GM23338 (cell line): ENCODE measurements around the gene SHROOM2. TPM values are rescaled to one million over a fixed set of nuclear protein-coding genes. Genes with fewer than 3 reads are reported as not detected.

Source experiments
- ATAC-seq: fragments of 200-7000 bp; cut with Tn5 transposase; 3 replicates; pipeline ENCODE4 v1.9.1; 2020
- DNase-seq: peaks from one replicate; pipeline ENCODE4 v3.0.0-alpha.2; 2015; ENCODE audit warnings: low spot score
- H2AFZ ChIP-seq: fragments of 200-600 bp; sonication (generic); 2 replicates; pipeline ENCODE4 v1.8.0; 2016; ENCODE audit warnings: antibody characterized with exemption, mild to moderate bottlenecking, moderate library complexity
- H3F3A ChIP-seq: fragments of 200-600 bp; sonication (generic); replicated peaks from 2 replicates; pipeline ENCODE4 v1.8.0; 2017; ENCODE audit warnings: antibody characterized with exemption, mixed run types, low read depth
- H3K27ac ChIP-seq: fragments of 200-600 bp; sonication (generic); 2 replicates; pipeline ENCODE4 v1.6.1; 2016; ENCODE audit warnings: low read depth
- H3K27me3 ChIP-seq: fragments of 200-600 bp; sonication (generic); 2 replicates; pipeline ENCODE4 v1.8.0; 2016; ENCODE audit warnings: mild to moderate bottlenecking, mixed run types, moderate library complexity; ENCODE audit not compliant: insufficient read depth
- H3K36me3 ChIP-seq: fragments of 200-600 bp; sonication (generic); 2 replicates; pipeline ENCODE4 v1.8.0; 2016; ENCODE audit warnings: mild to moderate bottlenecking; ENCODE audit not compliant: insufficient read depth
- H3K4me1 ChIP-seq: fragments of 200-600 bp; sonication (generic); 2 replicates; pipeline ENCODE4 v1.8.0; 2016; ENCODE audit warnings: mild to moderate bottlenecking, moderate library complexity; ENCODE audit not compliant: insufficient read depth
- H3K4me2 ChIP-seq: fragments of 200-600 bp; sonication (generic); 2 replicates; pipeline ENCODE4 v1.7.1; 2017; ENCODE audit warnings: mixed run types
- H3K4me3 ChIP-seq: fragments of 200-600 bp; sonication (generic); 2 replicates; pipeline ENCODE4 v1.6.1; 2016; ENCODE audit warnings: mixed run types
- H3K79me2 ChIP-seq: fragments of 200-600 bp; sonication (generic); replicated peaks from 2 replicates; pipeline ENCODE4 v1.8.0; 2017; ENCODE audit warnings: mild to moderate bottlenecking; ENCODE audit not compliant: insufficient read depth
- H3K9me2 ChIP-seq: fragments of 200-600 bp; sonication (generic); 2 replicates; pipeline ENCODE4 v1.8.0; 2017; ENCODE audit not compliant: insufficient read depth
- H4K20me1 ChIP-seq: fragments of 200-600 bp; sonication (generic); replicated peaks from 2 replicates; pipeline ENCODE4 v1.8.0; 2017; ENCODE audit warnings: mild to moderate bottlenecking; ENCODE audit not compliant: insufficient read depth
- H3K27ac Mint-ChIP-seq: 2 replicates; pipeline ENCODE4 v1.8.0; 2020; ENCODE audit warnings: inconsistent platforms, mild to moderate bottlenecking, moderate library complexity, mixed read lengths
- H3K27me3 Mint-ChIP-seq: 3 replicates; pipeline ENCODE4 v1.8.0; 2022; ENCODE audit warnings: low read depth, mild to moderate bottlenecking, moderate library complexity, mixed read lengths, inconsistent platforms; ENCODE audit not compliant: insufficient read depth, poor library complexity
- H3K36me3 Mint-ChIP-seq: 3 replicates; pipeline ENCODE4 v1.8.0; 2021; ENCODE audit warnings: low read depth, mild to moderate bottlenecking, inconsistent platforms, moderate library complexity, mixed read lengths
- H3K4me1 Mint-ChIP-seq: 3 replicates; pipeline ENCODE4 v1.8.0; 2020; ENCODE audit warnings: mild to moderate bottlenecking, inconsistent platforms, mixed read lengths
- H3K4me3 Mint-ChIP-seq: 3 replicates; pipeline ENCODE4 v1.8.0; 2021; ENCODE audit warnings: moderate library complexity, mild to moderate bottlenecking, inconsistent platforms, mixed read lengths
- H3K9me3 Mint-ChIP-seq: 3 replicates; pipeline ENCODE4 v1.8.0; 2020; ENCODE audit warnings: moderate library complexity, mild to moderate bottlenecking, inconsistent platforms, mixed read lengths
- CREB1 ChIP-seq: fragments of 250-450 bp; sonication (Bioruptor Pico); IDR thresholded peaks from 2 replicates; pipeline ENCODE4 v1.5.0; 2020; ENCODE audit warnings: low read depth, mild to moderate bottlenecking, moderate library complexity
- CTCF ChIP-seq, 2 experiments: fragments of 200-600 bp in 1 of 2; sonication (generic) in 1 of 2; conservative IDR thresholded peaks; 2 replicates each; pipeline versions ENCODE4 v1.5.1 to v1.6.1; 2016 to 2017; ENCODE audit warnings: antibody characterized with exemption in 2 of 2, low read depth in 2 of 2, mild to moderate bottlenecking in 2 of 2, moderate library complexity in 1 of 2
- ETS1 ChIP-seq: IDR thresholded peaks from 2 replicates; pipeline ENCODE4 v1.6.1; 2016; ENCODE audit warnings: antibody characterized with exemption
- EZH2 ChIP-seq: fragments of 200-600 bp; sonication (generic); IDR thresholded peaks from one replicate; pipeline ENCODE4 v1.8.0; 2017; ENCODE audit warnings: antibody characterized with exemption, mild to moderate bottlenecking, low read depth; ENCODE audit not compliant: unreplicated experiment
- EZH2phosphoT487 ChIP-seq: fragments of 200-600 bp; sonication (generic); IDR thresholded peaks from one replicate; pipeline ENCODE4 v1.8.1; 2018; ENCODE audit warnings: antibody characterized with exemption; ENCODE audit not compliant: unreplicated experiment
- JUNB ChIP-seq: IDR thresholded peaks from one replicate; pipeline ENCODE4 v1.6.1; 2016; ENCODE audit warnings: antibody characterized with exemption; ENCODE audit not compliant: unreplicated experiment
- NANOG ChIP-seq: IDR thresholded peaks from 2 replicates; pipeline ENCODE4 v1.6.1; 2016; ENCODE audit warnings: antibody characterized with exemption, borderline replicate concordance
- POLR2AphosphoS5 ChIP-seq: IDR thresholded peaks from 2 replicates; pipeline ENCODE4 v1.6.1; 2016; ENCODE audit warnings: antibody characterized with exemption, low read depth
- REST ChIP-seq: IDR thresholded peaks from one replicate; pipeline ENCODE4 v1.6.1; 2018; ENCODE audit warnings: antibody characterized with exemption; ENCODE audit not compliant: unreplicated experiment
- STAT1 ChIP-seq: IDR thresholded peaks from one replicate; pipeline ENCODE4 v1.6.1; 2016; ENCODE audit warnings: antibody characterized with exemption; ENCODE audit not compliant: unreplicated experiment
- ZNF114 ChIP-seq: fragments of 250-450 bp; sonication (Bioruptor Pico); IDR thresholded peaks from 2 replicates; pipeline ENCODE4 v1.5.0; 2020; ENCODE audit warnings: mild to moderate bottlenecking, moderate library complexity
- ZNF331 ChIP-seq: fragments of 250-450 bp; sonication (Bioruptor Pico); IDR thresholded peaks from 2 replicates; pipeline ENCODE4 v1.5.0; 2020; ENCODE audit warnings: low read depth, mild to moderate bottlenecking, moderate library complexity
- ZNF462 ChIP-seq: fragments of 250-450 bp; sonication (Bioruptor Pico); IDR thresholded peaks from 2 replicates; pipeline ENCODE4 v1.5.0; 2020; ENCODE audit warnings: mild to moderate bottlenecking, moderate library complexity
- polyA plus RNA-seq: library from polyadenylated mRNA; unstranded; fragments of >200 nt; fragmentation: Nextera tagmentation; extraction: Ambion mirVana; gene quantifications from 2 replicates; pipeline ENCODE4 v1.2.1, GENCODE V29; 2016
- total RNA-seq: library from RNA; depleted of rRNA; stranded (reverse); fragments of >200 nt; shearing (Covaris generic); gene quantifications from 2 replicates; pipeline ENCODE4 v1.2.3, GENCODE V29; 2014

SHROOM2 gene
- total and polyA plus RNA-seq, 2 experiments from 2014 or later = 3.5 to 15.8 TPM

GRCh38 chrX:9902656-9903055 lies 116.4 kb downstream of the SHROOM2 start:
- H4K20me1 ChIP-seq = no peaks in the 10 kb centered on the region
- no peak overlapping the region for H3K27ac ChIP-seq
- H2AFZ ChIP-seq = no peak overlapping the region
- H3K9me2 ChIP-seq = no peaks in the 10 kb centered on the region
- no peaks in the 10 kb centered on the region for H3K79me2 ChIP-seq
- H3K36me3 Mint-ChIP-seq = peaks cover 7% of the 10 kb centered on the region
- H3F3A ChIP-seq = no peaks in the 10 kb centered on the region
- H3K36me3 ChIP-seq = no peaks in the 10 kb centered on the region
- H3K27me3 Mint-ChIP-seq = peaks cover 2% of the 10 kb centered on the region
- H3K27me3 ChIP-seq = no peaks in the 10 kb centered on the region
- TF ChIP-seq EZH2phosphoT487 = no peak
- TF ChIP-seq EZH2 = no peak
- TF ChIP-seq REST = no peak
- no peak for TF ChIP-seq ETS1
- TF ChIP-seq ZNF331 (CRISPR knock-in tag) = no peak
- TF ChIP-seq JUNB = no peak
- no peak for TF ChIP-seq NANOG
- no peak for TF ChIP-seq POLR2AphosphoS5
- no peak for TF ChIP-seq ZNF462 (CRISPR knock-in tag)
- no peak for TF ChIP-seq STAT1
- no peak for TF ChIP-seq ZNF114 (CRISPR knock-in tag)
- TF ChIP-seq CTCF (conservative IDR thresholded peaks at IDR 0.05; ENCODE audit: low read depth in 2 of 2) = no peak
- TF ChIP-seq CREB1 (CRISPR knock-in tag) = no peak
- ATAC-seq = no peak
- H3K4me3 ChIP-seq = no peak overlapping the region
- no peak overlapping the region for H3K4me2 ChIP-seq
- no peak overlapping the region for H3K27ac Mint-ChIP-seq
- H3K4me3 Mint-ChIP-seq = no peak overlapping the region
- DNase-seq = no peak
- peaks cover 16% of the 10 kb centered on the region for H3K4me1 Mint-ChIP-seq
- no peaks in the 10 kb centered on the region for H3K9me3 Mint-ChIP-seq
- H3K4me1 ChIP-seq = no peaks in the 10 kb centered on the region
